Astrocyte of the cerebellum (primary cell): Measurements from ENCODE around the gene ADAMTS2.

Source experiments
- DNase-seq: peaks from one replicate; pipeline ENCODE4 v3.0.0-alpha.2; 2011; ENCODE audit warnings: low read depth
- H3K4me3 ChIP-seq: 2 replicates; pipeline ENCODE4 v1.5.1; 2011; ENCODE audit warnings: mild to moderate bottlenecking, low read depth, low read length, moderate library complexity
- CTCF ChIP-seq: IDR thresholded peaks from 2 replicates; pipeline ENCODE4 v1.5.1; 2012; ENCODE audit warnings: low read length, low read depth, moderate library complexity, mild to moderate bottlenecking; ENCODE audit errors: missing control alignments
- in situ Hi-C: cut with HindIII; loops from 2 replicates; pipeline ENCODE4 v1.10.0; 2017; ENCODE audit warnings: low sequenced_read_pairs

Gene ADAMTS2

GRCh38 chr5:179257176-179257682 is 88.0 kb downstream of the ADAMTS2 start:
- TF ChIP-seq CTCF: no peak
- no peak overlapping the region for H3K4me3 ChIP-seq
- no peak for DNase-seq
- in situ Hi-C loops: no loop called here

- no peak for DNase-seq
- in situ Hi-C loops: no loop called here
- no peak overlapping the region for H3K4me3 ChIP-seq
- no peak for TF ChIP-seq CTCF
Measured at GRCh38 chr5:179256328-179257175, 88.7 kb downstream of the ADAMTS2 start.

GRCh38 chr5:179255527-179256327 is 89.5 kb downstream of the ADAMTS2 start:
- TF ChIP-seq CTCF: no peak
- no peak overlapping the region for H3K4me3 ChIP-seq
- in situ Hi-C loops: no loop called here
- no peak for DNase-seq

- no peak overlapping the region for H3K4me3 ChIP-seq
- TF ChIP-seq CTCF: no peak
- in situ Hi-C loops: no loop called here
- DNase-seq: no peak
Measured at GRCh38 chr5:179254638-179255271, 90.5 kb downstream of the ADAMTS2 start.

- in situ Hi-C loops: no loop called here
- no peak for DNase-seq
- no peak overlapping the region for H3K4me3 ChIP-seq
- TF ChIP-seq CTCF: no peak
Measured at GRCh38 chr5:179253730-179254129, 91.5 kb downstream of the ADAMTS2 start.

GRCh38 chr5:179251276-179251969 is 93.8 kb downstream of the ADAMTS2 start:
- no peak for TF ChIP-seq CTCF
- in situ Hi-C loops: no loop called here
- no peak overlapping the region for H3K4me3 ChIP-seq
- no peak for DNase-seq
